IMR-90 (cell line): ENCODE results near the gene MAGI1.

Source experiments
- CHD1 ChIP-seq: IDR thresholded peaks from 2 replicates; pipeline ENCODE4 v1.6.1; 2012; ENCODE audit warnings: low read depth, low read length, improper control_type of control experiment
- CTCF ChIP-seq: conservative IDR thresholded peaks from 2 replicates; pipeline ENCODE4 v1.5.1; 2012; ENCODE audit warnings: mild to moderate bottlenecking, low read depth, low read length, improper control_type of control experiment
- FOS ChIP-seq: fragments of 150-350 bp; IDR thresholded peaks from 2 replicates; pipeline ENCODE4 v1.6.1; 2016; ENCODE audit warnings: low read depth, low read length
- MAFK ChIP-seq: IDR thresholded peaks from 2 replicates; pipeline ENCODE4 v1.6.1; 2012; ENCODE audit warnings: low read depth, low read length, improper control_type of control experiment
- MXI1 ChIP-seq: IDR thresholded peaks from 2 replicates; pipeline ENCODE4 v1.6.1; 2012; ENCODE audit warnings: low read depth, mild to moderate bottlenecking, low read length, moderate library complexity, borderline replicate concordance
- POLR2A ChIP-seq: IDR thresholded peaks from 2 replicates; pipeline ENCODE4 v1.6.1; 2012; ENCODE audit warnings: mild to moderate bottlenecking, low read depth, low read length
- RAD21 ChIP-seq: IDR thresholded peaks from 2 replicates; pipeline ENCODE4 v1.6.1; 2012; ENCODE audit warnings: low read length, improper control_type of control experiment
- RCOR1 ChIP-seq: IDR thresholded peaks from 2 replicates; pipeline ENCODE4 v1.6.1; 2012; ENCODE audit warnings: mild to moderate bottlenecking, low read length, improper control_type of control experiment; ENCODE audit not compliant: insufficient replicate concordance
- SMC3 ChIP-seq: fragments of 150-350 bp; IDR thresholded peaks from 2 replicates; pipeline ENCODE4 v1.6.1; 2016; ENCODE audit warnings: low read depth, mild to moderate bottlenecking, antibody characterized with exemption, low read length, moderate library complexity
- USF2 ChIP-seq: fragments of 150-350 bp; IDR thresholded peaks from 2 replicates; pipeline ENCODE4 v1.6.1; 2017; ENCODE audit warnings: mild to moderate bottlenecking, antibody characterized with exemption, low read length, low read depth

- TF ChIP-seq CTCF: no peak
- no peak for TF ChIP-seq RCOR1
- no peak for TF ChIP-seq CHD1
- no peak for TF ChIP-seq POLR2A
- no peak for TF ChIP-seq SMC3
- TF ChIP-seq USF2: no peak
- no peak for TF ChIP-seq RAD21
- TF ChIP-seq MXI1: no peak
- no peak for TF ChIP-seq MAFK
- TF ChIP-seq FOS: no peak
Measured at GRCh38 chr3:65539616-65540015, 499.1 kb downstream of the MAGI1 start.
